Tibial artery (tissue), 4 donors: ENCODE results near the gene BDNF.
A peak's percentile ranks its signal among the peaks of the same experiment; 100 is the strongest.
"Not testable (repeated sequence)": the region's sequence is repeated elsewhere in the genome, so short reads cannot be mapped to it uniquely, and the experiment has no call there.

Source experiments
- DNase-seq, 2 donors: peaks; one replicate each; pipeline ENCODE4 v3.0.0-alpha.2; 2019
- H3K27ac ChIP-seq, 2 donors: fragments of 200-600 bp; sonication (generic) in 1 of 2; 1 replicate in 1 of 2; 2 replicates in 1 of 2; pipeline ENCODE4 v1.5.1; 2018 to 2019; ENCODE audit warnings: mild to moderate bottlenecking in 1 of 2
- H3K27me3 ChIP-seq, 2 donors: fragments of 200-600 bp; sonication (generic) in 1 of 2; one replicate each; pipeline versions ENCODE4 v1.5.1 to v1.6.0; 2016 to 2019
- H3K36me3 ChIP-seq, 3 donors: fragments of 200-600 bp; sonication (generic) in 2 of 3; one replicate each; pipeline ENCODE4 v1.5.1; 2016 to 2019; ENCODE audit warnings: mild to moderate bottlenecking in 2 of 3
- H3K4me1 ChIP-seq, 4 donors: fragments of 200-600 bp; sonication (generic) in 2 of 4; 1 replicate in 3 of 4; 2 replicates in 1 of 4; pipeline ENCODE4 v1.5.1; 2016 to 2019
- H3K4me3 ChIP-seq, 2 donors: fragments of 200-600 bp; sonication (generic) in 1 of 2; 1 replicate in 1 of 2; 2 replicates in 1 of 2; pipeline ENCODE4 v1.5.1; 2018 to 2019; ENCODE audit warnings: mild to moderate bottlenecking in 2 of 2
- H3K9me3 ChIP-seq, 3 donors: fragments of 200-600 bp; sonication (generic) in 1 of 3; one replicate each; pipeline ENCODE4 v1.5.1; 2016 to 2019
- intact Hi-C: fragments of 100-400 bp; cut with DNase I; formaldehyde crosslinking; loops from one replicate; pipeline ENCODE4 v1.15.0; 2023; ENCODE audit warnings: low total_unique reads
- TF ChIP-seq, protein P1 (sequence below), 2 experiments: fragments of 200-600 bp in 1 of 2; fragments of 450-650 bp in 1 of 2; IDR thresholded peaks; one replicate each; pipeline ENCODE4 v1.5.1; 2017 to 2019; ENCODE audit warnings: antibody characterized with exemption in 2 of 2, mild to moderate bottlenecking in 1 of 2, moderate library complexity in 1 of 2

The BDNF gene

GRCh38 chr11:27700351-27701301 lies at the start of gene BDNF:
Gene BDNF, minus strand, starts transcription at chr11:27700455. Its CDS starts 41,891 bp downstream, at chr11:27658564.
- intact Hi-C loops = no loop called here
- H3K4me1 ChIP-seq = peaks cover 0 to 54% (median 17%) of the 10 kb centered on the region in 4 donors
- H3K36me3 ChIP-seq = no peaks in the 10 kb centered on the region
- TF ChIP-seq, protein P1, sequence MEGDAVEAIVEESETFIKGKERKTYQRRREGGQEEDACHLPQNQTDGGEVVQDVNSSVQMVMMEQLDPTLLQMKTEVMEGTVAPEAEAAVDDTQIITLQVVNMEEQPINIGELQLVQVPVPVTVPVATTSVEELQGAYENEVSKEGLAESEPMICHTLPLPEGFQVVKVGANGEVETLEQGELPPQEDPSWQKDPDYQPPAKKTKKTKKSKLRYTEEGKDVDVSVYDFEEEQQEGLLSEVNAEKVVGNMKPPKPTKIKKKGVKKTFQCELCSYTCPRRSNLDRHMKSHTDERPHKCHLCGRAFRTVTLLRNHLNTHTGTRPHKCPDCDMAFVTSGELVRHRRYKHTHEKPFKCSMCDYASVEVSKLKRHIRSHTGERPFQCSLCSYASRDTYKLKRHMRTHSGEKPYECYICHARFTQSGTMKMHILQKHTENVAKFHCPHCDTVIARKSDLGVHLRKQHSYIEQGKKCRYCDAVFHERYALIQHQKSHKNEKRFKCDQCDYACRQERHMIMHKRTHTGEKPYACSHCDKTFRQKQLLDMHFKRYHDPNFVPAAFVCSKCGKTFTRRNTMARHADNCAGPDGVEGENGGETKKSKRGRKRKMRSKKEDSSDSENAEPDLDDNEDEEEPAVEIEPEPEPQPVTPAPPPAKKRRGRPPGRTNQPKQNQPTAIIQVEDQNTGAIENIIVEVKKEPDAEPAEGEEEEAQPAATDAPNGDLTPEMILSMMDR (IDR thresholded peaks at IDR 0.05) = no peak
- H3K27me3 ChIP-seq = peaks cover 0 to 5% of the 10 kb centered on the region in 2 donors
- H3K9me3 ChIP-seq = no peaks in the 10 kb centered on the region
- H3K4me3 ChIP-seq = peak within 1 kb of the TSS; percentile 58 to 73
- H3K27ac ChIP-seq = peak within 1 kb of the TSS; percentile 56 to 61
- DNase-seq = no peak

GRCh38 chr11:27740362-27741013 lies 40.2 kb upstream of the BDNF start:
- TF ChIP-seq, protein P1 (IDR thresholded peaks at IDR 0.05) = no peak
- no peak for DNase-seq
- Histone ChIP-seq H3K4me1 (no peaks in the 10 kb centered on the region), H3K27ac (no peak overlapping the region), H3K4me3 (no peak overlapping the region), H3K9me3 (no peaks in the 10 kb centered on the region), H3K36me3 (no peaks in the 10 kb centered on the region), H3K27me3 (peaks cover 0 to 4% of the 10 kb centered on the region in 2 donors)
- intact Hi-C loops = loop anchor here (10.0 kb wide), 1 partner anchor 134 kb away; no protein-coding TSS in a partner anchor

- no peak overlapping the region for H3K27ac ChIP-seq
- H3K27me3 ChIP-seq = no peaks in the 10 kb centered on the region
- H3K4me1 ChIP-seq = no peaks in the 10 kb centered on the region
- no peak overlapping the region for H3K4me3 ChIP-seq
- DNase-seq = no peak
- intact Hi-C loops = no loop called here
- no peaks in the 10 kb centered on the region for H3K9me3 ChIP-seq
- H3K36me3 ChIP-seq = no peaks in the 10 kb centered on the region
- TF ChIP-seq, protein P1 (IDR thresholded peaks at IDR 0.05) = no peak
Observed at GRCh38 chr11:27735281-27735680, 35.0 kb upstream of the BDNF start.

- H3K4me1 ChIP-seq, H3K36me3 ChIP-seq, intact Hi-C loops, H3K27ac ChIP-seq, H3K27me3 ChIP-seq, H3K4me3 ChIP-seq, DNase-seq, H3K9me3 ChIP-seq: not testable (repeated sequence)
Observed at GRCh38 chr11:27731803-27732202, 31.5 kb upstream of the BDNF start.

DNA sequence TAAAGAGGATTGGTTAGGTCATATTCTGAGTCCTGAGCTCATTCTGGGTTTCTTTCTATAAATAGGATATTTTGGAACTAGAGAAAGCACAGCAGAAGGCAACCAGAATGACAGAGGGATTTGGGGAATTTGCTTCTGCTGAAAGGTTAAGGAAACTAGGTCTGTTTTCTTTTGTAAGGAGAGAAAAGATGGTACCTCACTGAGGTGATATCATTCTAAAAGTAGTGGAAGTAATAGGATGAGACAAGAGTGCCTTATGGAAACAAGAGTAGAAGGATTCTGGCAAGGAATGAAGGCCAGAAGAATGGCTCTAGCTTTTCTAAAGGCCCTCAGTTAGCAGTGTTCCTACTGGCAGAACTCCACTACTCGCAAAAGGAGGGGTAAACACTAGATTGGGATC lies 26.7 kb upstream of the BDNF start:
- Histone ChIP-seq H3K36me3 (no peaks in the 10 kb centered on the region), H3K4me1 (peaks cover 0 to 12% (median 11%) of the 10 kb centered on the region in 4 donors), H3K4me3 (no peak overlapping the region), H3K27ac (no peak overlapping the region), H3K9me3 (no peaks in the 10 kb centered on the region), H3K27me3 (peaks cover 0 to 21% of the 10 kb centered on the region in 2 donors)
- DNase-seq = no peak
- TF ChIP-seq, protein P1 (IDR thresholded peaks at IDR 0.05) = no peak
- intact Hi-C loops = no loop called here

- Histone ChIP-seq H3K36me3 (no peaks in the 10 kb centered on the region), H3K4me1 (peaks cover 0 to 34% (median 27%) of the 10 kb centered on the region in 4 donors), H3K4me3 (no peak overlapping the region), H3K27ac (no peak overlapping the region), H3K9me3 (no peaks in the 10 kb centered on the region), H3K27me3 (peaks cover 0 to 43% of the 10 kb centered on the region in 2 donors)
- no peak for DNase-seq
- intact Hi-C loops = no loop called here
- TF ChIP-seq, protein P1 (IDR thresholded peaks at IDR 0.05) = no peak
Observed at GRCh38 chr11:27723687-27724086, 23.4 kb upstream of the BDNF start.
